ENCODE results near the gene LSAMP. TPM values are rescaled to one million over a fixed set of nuclear protein-coding genes. Genes with fewer than 3 reads are reported as not detected.

LSAMP gene
- polyA plus RNA-seq, 4 donors, result 12.7 to 16.7 (median 14.2) TPM

DNA sequence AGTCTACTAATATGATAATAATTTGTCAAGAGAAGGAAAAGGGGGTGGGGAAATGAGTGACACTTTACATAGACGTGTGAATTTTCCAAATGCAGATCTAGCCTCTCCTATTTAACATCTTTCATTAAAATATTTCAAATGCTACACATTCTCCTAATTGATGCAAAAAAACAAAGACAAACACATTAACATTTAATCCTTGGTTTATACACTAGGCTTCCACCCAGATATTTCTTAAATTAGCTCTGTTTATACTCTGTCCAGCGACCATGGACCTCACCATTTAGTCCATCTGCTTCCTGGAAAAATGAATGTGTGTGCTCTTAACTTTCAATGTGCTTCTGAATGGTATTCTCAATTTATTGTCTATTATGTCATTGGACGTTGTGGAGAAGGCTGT, 409.9 kb downstream of the LSAMP start:
- no peak for DNase-seq (ENCODE audit: low read depth in 4 of 4, low spot score in 3 of 4)

DNA sequence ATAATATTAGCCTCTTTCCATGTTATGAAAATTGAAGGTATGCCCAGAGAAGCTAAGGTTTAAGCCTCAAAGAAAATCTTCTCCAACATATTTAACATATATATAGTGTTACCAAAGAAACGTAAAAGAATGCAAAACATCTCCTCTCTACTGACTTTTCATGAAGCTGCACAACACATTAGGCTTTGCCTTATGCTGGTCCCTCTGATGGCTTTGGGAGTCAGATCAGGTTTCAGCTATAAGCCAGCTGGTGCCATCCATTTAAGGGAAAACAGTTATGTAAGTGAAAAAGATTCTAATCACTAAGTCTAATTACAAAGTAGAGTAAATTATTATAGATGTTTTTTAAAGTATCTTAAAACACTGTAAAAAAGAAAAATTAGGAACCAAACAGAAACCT, 410.5 kb downstream of the LSAMP start:
- peak in 1 of 4 donors; percentile 8 for DNase-seq (ENCODE audit: low read depth in 4 of 4, low spot score in 3 of 4)

DNA sequence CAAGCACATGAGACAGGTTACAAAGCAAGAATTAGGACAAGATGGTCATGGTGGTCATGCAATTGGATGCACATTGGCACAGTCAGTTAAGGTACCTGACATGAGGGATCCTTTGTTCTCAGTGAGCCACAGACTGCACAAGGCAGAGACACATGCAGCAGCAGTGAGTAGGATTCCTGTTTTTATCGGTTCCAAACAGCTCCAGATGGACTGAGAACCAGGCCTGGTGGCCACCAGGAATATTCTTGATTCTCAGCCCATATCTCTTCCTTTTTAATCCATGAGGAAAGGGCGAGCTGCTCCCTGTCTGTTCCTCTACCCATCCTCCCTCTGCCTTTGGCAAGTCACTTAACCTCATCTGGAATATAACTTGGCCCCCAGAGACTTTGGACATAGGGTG, 411.2 kb downstream of the LSAMP start:
- DNase-seq (ENCODE audit: low read depth in 4 of 4, low spot score in 3 of 4), result no peak

GRCh38 chr3:116033516-116033915, 411.8 kb downstream of the LSAMP start:
- no peak for DNase-seq (ENCODE audit: low read depth in 4 of 4, low spot score in 3 of 4)

GRCh38 chr3:116032176-116032575, 413.1 kb downstream of the LSAMP start:
- no peak for DNase-seq (ENCODE audit: low read depth in 4 of 4, low spot score in 3 of 4)

DNA sequence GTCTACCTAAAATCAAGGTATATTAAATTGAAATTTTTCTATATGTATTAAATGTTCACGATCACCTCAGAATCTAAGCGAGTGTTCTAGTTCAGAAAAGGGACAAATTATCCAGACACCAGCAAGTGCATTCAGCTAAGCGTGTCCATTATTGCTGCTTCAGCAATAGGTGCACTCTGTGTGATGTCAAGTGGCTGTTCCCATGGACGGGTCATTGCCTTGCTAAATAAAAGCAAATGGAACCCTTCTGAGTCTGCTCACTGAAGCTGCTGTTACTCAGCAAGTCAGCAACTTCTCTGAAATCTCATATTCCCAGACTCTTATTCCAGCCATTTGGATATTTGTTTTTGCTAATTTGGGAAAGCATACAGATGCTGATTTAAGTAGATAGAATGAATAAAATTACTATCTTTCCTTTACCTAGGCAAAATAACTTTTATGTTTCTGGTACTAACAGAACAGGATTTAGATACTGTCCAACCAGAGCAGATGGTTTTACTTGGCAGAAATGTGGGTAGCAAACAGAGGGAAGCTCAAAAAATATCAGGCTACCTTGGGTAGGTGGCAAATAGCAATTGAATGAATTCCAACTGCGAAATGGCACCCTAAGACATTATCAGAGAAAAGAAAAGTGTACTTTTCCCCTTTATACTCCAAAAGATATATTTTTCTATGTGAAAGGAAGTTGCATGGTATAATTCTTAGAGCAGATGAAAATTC, 415.0 kb downstream of the LSAMP start:
- DNase-seq (ENCODE audit: low read depth in 4 of 4, low spot score in 3 of 4), result no peak

GRCh38 chr3:116029266-116029665, 416.0 kb downstream of the LSAMP start:
- no peak for DNase-seq (ENCODE audit: low read depth in 4 of 4, low spot score in 3 of 4)

- no peak for DNase-seq (ENCODE audit: low read depth in 4 of 4, low spot score in 3 of 4)
These were observed 417.1 kb downstream of the LSAMP start for GRCh38 chr3:116028157-116028556.

GRCh38 chr3:116020989-116021388, 424.3 kb downstream of the LSAMP start:
- no peak for DNase-seq (ENCODE audit: low read depth in 4 of 4, low spot score in 3 of 4)

- DNase-seq (ENCODE audit: low read depth in 4 of 4, low spot score in 3 of 4), result no peak
These were observed 424.8 kb downstream of the LSAMP start for GRCh38 chr3:116020495-116020894.

- DNase-seq (ENCODE audit: low read depth in 4 of 4, low spot score in 3 of 4), result no peak
These were observed 426.0 kb downstream of the LSAMP start for GRCh38 chr3:116019254-116019763.

- no peak for DNase-seq (ENCODE audit: low read depth in 4 of 4, low spot score in 3 of 4)
These were observed 426.6 kb downstream of the LSAMP start for GRCh38 chr3:116018646-116019045.

DNA sequence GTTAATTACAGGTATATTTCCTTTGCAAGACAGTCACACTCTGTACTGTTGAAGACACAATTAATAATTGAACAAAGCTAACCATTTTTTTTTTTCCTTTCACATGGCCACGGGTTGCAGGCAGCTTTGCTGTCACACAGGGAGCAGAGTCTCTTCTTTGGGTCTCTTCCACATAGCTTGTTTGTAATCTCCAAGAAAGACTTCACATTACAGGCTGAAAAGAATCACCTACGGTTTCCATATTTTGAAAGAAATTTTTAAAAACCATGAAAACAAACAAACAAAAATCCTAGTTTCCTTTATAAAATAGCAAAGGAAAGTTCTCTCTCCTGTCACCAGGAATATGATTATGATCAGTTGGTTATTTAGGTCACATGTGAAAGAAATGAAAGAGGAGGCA, 429.4 kb downstream of the LSAMP start:
- DNase-seq (ENCODE audit: low read depth in 4 of 4, low spot score in 3 of 4), result no peak

GRCh38 chr3:116007000-116007399, 438.3 kb downstream of the LSAMP start:
- no peak for DNase-seq (ENCODE audit: low read depth in 4 of 4, low spot score in 3 of 4)

GRCh38 chr3:116005404-116005803, 439.9 kb downstream of the LSAMP start:
- peak in 3 of 4 donors; percentile 12 to 20 (median 14) for DNase-seq (ENCODE audit: low read depth in 4 of 4, low spot score in 3 of 4)

DNA sequence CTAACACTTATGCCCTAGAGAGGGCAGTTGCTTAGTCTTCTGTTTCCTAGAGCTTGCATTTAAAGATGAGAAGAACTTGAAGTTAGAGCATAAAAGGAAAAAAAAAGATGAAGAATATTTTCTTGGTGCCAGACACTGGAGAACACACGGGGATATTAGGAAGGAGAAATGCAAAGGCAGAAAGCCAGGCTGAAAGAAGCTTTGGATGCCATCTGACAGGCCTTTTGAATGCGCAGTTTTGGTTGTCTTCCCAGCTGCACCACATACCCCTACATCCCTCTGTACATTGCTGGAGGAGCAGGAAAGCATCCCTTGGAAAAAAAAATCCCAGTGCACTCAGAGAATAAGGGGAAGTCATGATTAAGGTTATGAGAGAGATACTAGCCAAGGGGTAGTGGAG, 443.1 kb downstream of the LSAMP start:
- DNase-seq (ENCODE audit: low read depth in 4 of 4, low spot score in 3 of 4), result no peak

DNA sequence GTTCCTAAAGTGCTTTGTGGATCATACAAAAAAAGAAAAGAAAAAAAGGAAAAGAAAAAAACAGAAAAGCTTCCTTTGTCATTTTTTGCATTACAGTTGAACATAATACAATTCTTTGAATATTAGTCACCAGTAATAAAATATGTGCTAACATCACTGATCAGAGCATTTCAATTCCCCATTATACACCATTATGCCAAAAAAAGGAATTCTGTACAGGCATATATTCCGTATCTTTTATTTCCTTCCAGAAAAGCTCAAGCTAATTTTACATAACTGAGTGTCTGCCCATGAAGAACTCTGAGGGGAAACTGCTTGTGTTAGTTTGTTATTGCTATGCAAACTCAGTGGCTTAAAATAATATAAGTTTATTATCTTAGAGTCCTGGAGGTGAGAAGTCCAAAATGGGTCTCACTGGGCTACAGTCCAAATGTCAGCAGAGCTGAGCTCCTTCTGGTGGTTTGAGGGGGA, 444.1 kb downstream of the LSAMP start:
- no peak for DNase-seq (ENCODE audit: low read depth in 4 of 4, low spot score in 3 of 4)

- no peak for DNase-seq (ENCODE audit: low read depth in 4 of 4, low spot score in 3 of 4)
These were observed 445.0 kb downstream of the LSAMP start for GRCh38 chr3:116000311-116000710.

GRCh38 chr3:115999613-116000012, 445.7 kb downstream of the LSAMP start:
- no peak for DNase-seq (ENCODE audit: low read depth in 4 of 4, low spot score in 3 of 4)

GRCh38 chr3:115999001-115999585, 446.2 kb downstream of the LSAMP start:
- no peak for DNase-seq (ENCODE audit: low read depth in 4 of 4, low spot score in 3 of 4)

DNA sequence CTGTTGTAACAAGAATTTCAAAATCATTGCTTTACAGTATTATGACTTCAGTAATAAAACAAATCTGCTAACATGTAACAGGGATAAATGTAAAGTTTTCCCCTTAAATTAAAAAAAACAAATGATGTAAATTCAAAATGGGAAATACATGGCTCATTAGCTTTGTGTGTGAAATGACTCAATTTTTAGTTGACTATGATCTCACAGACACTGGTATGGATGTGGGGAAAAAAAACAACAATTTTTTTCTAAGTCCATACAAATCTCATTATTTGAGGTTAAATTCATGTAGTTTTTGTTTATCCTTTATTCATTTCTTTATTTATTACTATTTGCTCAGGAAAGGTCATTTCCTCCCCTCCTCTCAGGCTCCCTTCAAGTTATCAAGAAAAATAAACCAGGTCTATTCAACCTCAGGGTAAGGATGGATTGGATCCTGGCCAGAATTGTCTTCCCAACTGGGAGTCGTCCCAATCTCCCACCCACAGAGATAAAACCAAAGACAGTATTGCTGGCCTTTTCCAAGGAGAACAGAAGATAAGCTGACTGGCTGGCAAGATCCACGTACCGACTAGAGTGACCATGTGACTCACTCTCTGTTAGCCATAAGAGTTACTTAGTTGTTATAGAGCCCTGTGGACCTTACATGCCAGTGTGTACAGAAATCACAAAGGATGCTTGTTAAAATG, 448.7 kb downstream of the LSAMP start:
- DNase-seq (ENCODE audit: low read depth in 4 of 4, low spot score in 3 of 4), result no peak

GRCh38 chr3:115990669-115991068, 454.6 kb downstream of the LSAMP start:
- DNase-seq (ENCODE audit: low read depth in 4 of 4, low spot score in 3 of 4), result no peak

All from right renal pelvis (tissue), 4 donors.